Tibial nerve (tissue), 4 donors: ENCODE measurements around the gene HLTF. TPM values are rescaled to one million over a fixed set of nuclear protein-coding genes. Genes with fewer than 3 reads are reported as not detected.
A peak's percentile ranks its signal among the peaks of the same experiment; 100 is the strongest.

Source experiments
- DNase-seq, 2 donors: peaks; one replicate each; pipeline ENCODE4 v3.0.0-alpha.2; 2019; ENCODE audit warnings: low spot score in 2 of 2
- H3K27ac ChIP-seq, 4 donors: fragments of 200-600 bp; sonication (generic) in 3 of 4; one replicate each; pipeline ENCODE4 v1.5.1; 2017 to 2019; ENCODE audit warnings: mild to moderate bottlenecking in 1 of 4
- H3K27me3 ChIP-seq, 2 donors: fragments of 200-600 bp; sonication (generic) in 1 of 2; one replicate each; pipeline versions ENCODE4 v1.5.1 to v1.6.0; 2017 to 2019
- H3K36me3 ChIP-seq, 3 donors: fragments of 200-600 bp; sonication (generic); one replicate each; pipeline ENCODE4 v1.5.1; 2018 to 2019
- H3K4me1 ChIP-seq, 4 donors: fragments of 200-600 bp; sonication (generic) in 3 of 4; one replicate each; pipeline ENCODE4 v1.5.1; 2017 to 2019
- H3K4me3 ChIP-seq, 4 donors: fragments of 200-600 bp; sonication (generic) in 3 of 4; one replicate each; pipeline ENCODE4 v1.5.1; 2017 to 2019; ENCODE audit warnings: mild to moderate bottlenecking in 1 of 4, moderate library complexity in 1 of 4
- H3K9me3 ChIP-seq, 4 donors: fragments of 200-600 bp; sonication (generic) in 3 of 4; one replicate each; pipeline ENCODE4 v1.5.1; 2017 to 2019
- EP300 ChIP-seq, 2 donors: sonication (generic); formaldehyde crosslinking; IDR thresholded peaks; one replicate each; pipeline ENCODE4 v1.6.1; 2017; ENCODE audit warnings: antibody characterized with exemption in 2 of 2, mild to moderate bottlenecking in 1 of 2
- POLR2A ChIP-seq, 2 donors: fragments of 450-650 bp; IDR thresholded peaks; one replicate each; pipeline ENCODE4 v1.6.1; 2017; ENCODE audit warnings: antibody characterized with exemption in 2 of 2, mild to moderate bottlenecking in 2 of 2, moderate library complexity in 2 of 2
- WGBS, 2 donors: methylation state at CpG; one replicate each; pipeline ENCODE4 v1.1.5; 2018; 5-methylcytosine and 5-hydroxymethylcytosine counted together
- total RNA-seq, 4 donors: library from RNA; depleted of rRNA; stranded (reverse); fragments of >200 nt; gene quantifications; one replicate each; pipeline ENCODE4 v1.1.0, GENCODE V29; 2016
- TF ChIP-seq, protein P1 (sequence below), 5 experiments: fragments of 200-600 bp in 3 of 5; fragments of 450-650 bp in 2 of 5; sonication (generic) in 3 of 5; IDR thresholded peaks; one replicate each; pipeline ENCODE4 v1.5.1; 2016 to 2019; ENCODE audit warnings: antibody characterized with exemption in 5 of 5, mild to moderate bottlenecking in 3 of 5, moderate library complexity in 2 of 5

HLTF gene
- total RNA-seq, 4 donors from 2014 or later = 16.9 to 28.2 (median 25.5) TPM

DNA sequence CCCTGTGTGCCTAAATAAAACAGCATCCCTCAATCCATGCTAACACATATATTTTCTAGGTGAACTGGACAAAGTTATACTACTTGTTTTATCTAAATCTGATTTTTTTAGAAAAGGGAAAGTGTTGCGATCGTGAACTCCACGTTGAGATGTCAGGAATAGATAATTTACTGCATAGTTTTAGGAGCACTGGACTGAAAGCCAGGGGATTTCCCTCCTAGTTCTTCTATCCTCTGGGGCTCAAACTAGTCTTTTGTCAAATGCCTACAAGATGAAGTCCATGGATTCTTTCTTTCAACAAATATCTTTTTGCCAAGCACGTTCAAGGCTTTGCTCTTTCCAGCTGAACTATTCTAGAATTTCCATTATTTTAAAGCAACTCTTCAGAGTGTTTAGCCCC, 42.5 kb upstream of the HLTF start:
- no peaks in the 10 kb centered on the region for H3K36me3 ChIP-seq
- no peaks in the 10 kb centered on the region for H3K27me3 ChIP-seq
- peak overlapping the region; percentile 55 to 92 (median 89) for H3K27ac ChIP-seq
- H3K9me3 ChIP-seq = no peaks in the 10 kb centered on the region
- H3K4me3 ChIP-seq = peak overlapping the region; percentile 71 to 89 (median 79)
- H3K4me1 ChIP-seq = peaks cover 0 to 42% (median 13%) of the 10 kb centered on the region in 4 donors
- DNase-seq = no peak
- TF ChIP-seq, protein P1, sequence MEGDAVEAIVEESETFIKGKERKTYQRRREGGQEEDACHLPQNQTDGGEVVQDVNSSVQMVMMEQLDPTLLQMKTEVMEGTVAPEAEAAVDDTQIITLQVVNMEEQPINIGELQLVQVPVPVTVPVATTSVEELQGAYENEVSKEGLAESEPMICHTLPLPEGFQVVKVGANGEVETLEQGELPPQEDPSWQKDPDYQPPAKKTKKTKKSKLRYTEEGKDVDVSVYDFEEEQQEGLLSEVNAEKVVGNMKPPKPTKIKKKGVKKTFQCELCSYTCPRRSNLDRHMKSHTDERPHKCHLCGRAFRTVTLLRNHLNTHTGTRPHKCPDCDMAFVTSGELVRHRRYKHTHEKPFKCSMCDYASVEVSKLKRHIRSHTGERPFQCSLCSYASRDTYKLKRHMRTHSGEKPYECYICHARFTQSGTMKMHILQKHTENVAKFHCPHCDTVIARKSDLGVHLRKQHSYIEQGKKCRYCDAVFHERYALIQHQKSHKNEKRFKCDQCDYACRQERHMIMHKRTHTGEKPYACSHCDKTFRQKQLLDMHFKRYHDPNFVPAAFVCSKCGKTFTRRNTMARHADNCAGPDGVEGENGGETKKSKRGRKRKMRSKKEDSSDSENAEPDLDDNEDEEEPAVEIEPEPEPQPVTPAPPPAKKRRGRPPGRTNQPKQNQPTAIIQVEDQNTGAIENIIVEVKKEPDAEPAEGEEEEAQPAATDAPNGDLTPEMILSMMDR (IDR thresholded peaks at IDR 0.05) = no peak
- TF ChIP-seq EP300 (IDR thresholded peaks at IDR 0.05) = no peak
- TF ChIP-seq POLR2A (IDR thresholded peaks at IDR 0.05) = no peak
- 3 to 4% methylated on average over 4 of the region's 4 CpGs for WGBS, 2 donors

DNA sequence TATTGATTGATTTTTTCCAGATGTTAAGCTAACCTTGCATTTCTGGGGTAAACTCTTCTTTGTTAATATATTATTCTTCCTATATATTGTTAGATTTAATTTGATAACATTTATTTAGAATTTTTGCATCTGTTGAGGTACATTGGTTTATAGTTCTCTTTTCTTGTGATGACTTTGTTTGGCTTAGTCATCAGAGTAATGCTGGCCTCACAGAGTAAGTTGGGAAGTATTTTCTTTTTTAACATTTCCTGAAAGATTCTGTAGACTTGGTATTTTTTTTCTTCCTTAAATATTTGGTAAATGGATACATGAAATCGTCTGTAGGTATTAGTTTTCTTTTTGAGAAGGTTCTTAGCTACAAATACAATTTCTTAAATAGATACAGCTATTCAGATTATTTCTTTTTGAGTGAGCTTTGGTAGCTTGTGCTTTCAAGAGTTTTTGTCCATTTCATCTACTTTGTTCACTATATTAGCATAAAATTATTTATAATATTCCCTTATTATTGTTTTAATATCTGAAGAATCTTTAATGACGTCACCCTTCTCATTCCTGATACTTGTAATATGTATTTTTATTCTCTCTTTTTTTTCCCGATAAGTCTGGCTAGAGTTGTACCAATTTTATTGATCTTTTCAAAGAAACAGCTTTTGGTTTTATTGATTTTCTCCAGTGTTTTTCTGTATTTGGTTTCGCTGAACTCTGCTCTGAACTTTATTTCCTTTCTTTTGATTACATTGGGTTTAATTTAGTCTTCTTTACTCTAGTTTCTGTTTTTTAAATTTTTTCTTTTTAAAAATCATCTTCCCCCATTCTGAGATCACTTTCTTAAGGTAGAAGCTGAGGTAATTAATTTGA, 36.6 kb upstream of the HLTF start:
- no peaks in the 10 kb centered on the region for H3K36me3 ChIP-seq
- peaks cover 0 to 6% (median 0%) of the 10 kb centered on the region in 4 donors for H3K4me1 ChIP-seq
- WGBS, 2 donors = 86% methylated on average over 4 of the region's 4 CpGs
- H3K9me3 ChIP-seq = no peaks in the 10 kb centered on the region
- no peak overlapping the region for H3K4me3 ChIP-seq
- no peak for TF ChIP-seq EP300 (IDR thresholded peaks at IDR 0.05)
- no peak for TF ChIP-seq POLR2A (IDR thresholded peaks at IDR 0.05)
- TF ChIP-seq, protein P1 (IDR thresholded peaks at IDR 0.05) = no peak
- no peak overlapping the region for H3K27ac ChIP-seq
- no peaks in the 10 kb centered on the region for H3K27me3 ChIP-seq
- no peak for DNase-seq

DNA sequence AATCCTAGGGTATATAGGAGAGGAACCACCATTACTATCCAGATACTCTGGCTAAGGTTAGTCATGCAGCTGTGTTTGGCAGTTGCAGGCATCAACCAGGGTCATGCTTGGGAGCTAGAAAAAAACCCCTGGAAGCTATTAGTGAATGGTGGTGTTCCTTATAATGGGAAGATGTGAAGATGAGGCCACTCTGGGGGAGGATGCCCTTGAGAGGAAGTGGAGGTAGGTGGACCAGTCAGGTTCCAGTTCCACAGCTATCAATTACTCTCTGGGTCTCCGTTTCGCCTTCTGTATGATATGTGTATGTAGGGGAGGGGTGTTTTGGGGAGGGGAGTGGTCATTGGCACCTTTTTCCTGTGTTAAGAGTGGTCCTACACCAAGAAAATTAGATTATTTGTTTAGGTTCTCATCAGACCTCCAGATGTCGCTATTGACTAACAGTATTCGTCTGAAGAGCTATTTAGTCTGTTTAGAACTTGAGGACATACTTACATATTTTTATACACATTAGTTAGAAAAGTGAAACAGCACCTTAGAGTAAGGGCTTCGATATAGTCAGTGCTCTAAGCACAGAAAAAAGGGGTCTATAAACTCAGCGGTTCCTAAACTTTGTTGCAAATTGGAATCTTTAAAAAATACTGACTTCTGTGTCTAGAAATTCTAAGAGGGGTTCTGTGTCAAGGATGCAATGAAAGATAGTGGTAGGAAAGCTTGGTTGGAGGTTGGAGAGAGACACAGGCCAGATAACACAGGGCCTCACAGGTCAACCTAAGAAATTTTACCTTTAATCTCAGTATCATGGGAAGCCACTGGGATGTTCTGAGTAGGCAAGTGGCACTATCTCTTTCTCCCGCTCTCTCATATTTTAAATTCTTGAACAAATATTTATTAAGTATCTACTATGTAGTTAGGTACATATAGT, 34.0 kb upstream of the HLTF start:
- H3K4me3 ChIP-seq = no peak overlapping the region
- H3K4me1 ChIP-seq = peaks cover 0 to 6% (median 0%) of the 10 kb centered on the region in 4 donors
- H3K36me3 ChIP-seq = no peaks in the 10 kb centered on the region
- WGBS, 2 donors = 17% methylated on average over 7 of the region's 7 CpGs
- no peaks in the 10 kb centered on the region for H3K27me3 ChIP-seq
- no peaks in the 10 kb centered on the region for H3K9me3 ChIP-seq
- peak in 1 of 2 donors; percentile 48 for DNase-seq
- peak overlapping the region in 1 of 4 donors; percentile 31 for H3K27ac ChIP-seq
- no peak for TF ChIP-seq EP300 (IDR thresholded peaks at IDR 0.05)
- TF ChIP-seq, protein P1 (IDR thresholded peaks at IDR 0.05) = peak; percentile 43 to 84 (median 64)

GRCh38 chr3:149119466-149119865, 33.1 kb upstream of the HLTF start:
- H3K9me3 ChIP-seq = no peaks in the 10 kb centered on the region
- no peak overlapping the region for H3K4me3 ChIP-seq
- no peak for DNase-seq
- H3K36me3 ChIP-seq = no peaks in the 10 kb centered on the region
- H3K27me3 ChIP-seq = no peaks in the 10 kb centered on the region
- TF ChIP-seq, protein P1 (IDR thresholded peaks at IDR 0.05) = no peak
- TF ChIP-seq EP300 (IDR thresholded peaks at IDR 0.05) (no peak), POLR2A (IDR thresholded peaks at IDR 0.05) (no peak)
- 100% methylated on average over 1 of the region's 1 CpG for WGBS, 2 donors
- H3K4me1 ChIP-seq = peaks cover 0 to 6% (median 0%) of the 10 kb centered on the region in 4 donors
- H3K27ac ChIP-seq = no peak overlapping the region
